IMR-90 (cell line): ENCODE data around the gene RARB. TPM values are rescaled to one million over a fixed set of nuclear protein-coding genes. Genes with fewer than 3 reads are reported as not detected.

Experiments
- ATAC-seq: fragments of 200-7000 bp; cut with Tn5 transposase; 2 replicates; pipeline ENCODE4 v1.9.1; 2020; ENCODE audit warnings: low read depth, mild to moderate bottlenecking, moderate library complexity
- BruUV-seq: library from RNA; stranded (reverse); fragments of 400-500 nt; replicated peaks from 2 replicates; lab custom pipeline; 2021; lab: Mats Ljungman, UMichigan
- CTCF ChIA-PET: fragments of 300-600 bp; formaldehyde crosslinking; extraction: SDS; loops from one replicate; lab custom pipeline; 2021; ENCODE audit warnings: antibody characterized with exemption; lab: Yijun Ruan, JAX
- POLR2A ChIA-PET: fragments of 300-600 bp; sonication (Branson Sonifier 250); formaldehyde crosslinking; loops from one replicate; lab custom pipeline; 2022; ENCODE audit warnings: antibody characterized with exemption; ENCODE audit not compliant: unreplicated experiment; lab: Charles Lee
- DNase-seq: peaks from one replicate; pipeline ENCODE4 v3.0.0; 2013
- H2AFZ ChIP-seq: replicated peaks from 2 replicates; pipeline ENCODE3; 2013; ENCODE audit warnings: low read length, mild to moderate bottlenecking; ENCODE audit not compliant: poor library complexity
- H2AK5ac ChIP-seq: 2 replicates; pipeline ENCODE4 v1.6.1; 2013; ENCODE audit warnings: low read depth, low read length, inconsistent platforms
- H2AK9ac ChIP-seq: replicated peaks from 2 replicates; pipeline ENCODE3; 2013; ENCODE audit warnings: mild to moderate bottlenecking, low read depth, low read length, moderate library complexity; ENCODE audit not compliant: poor library complexity
- H2BK120ac ChIP-seq: 2 replicates; pipeline ENCODE4 v1.6.1; 2013; ENCODE audit warnings: low read depth, low read length, inconsistent platforms
- H2BK15ac ChIP-seq: 3 replicates; pipeline ENCODE4 v1.6.1; 2013; ENCODE audit warnings: low read depth, low read length, inconsistent platforms
- H2BK20ac ChIP-seq: 2 replicates; pipeline ENCODE4 v1.6.1; 2013; ENCODE audit warnings: low read depth, mild to moderate bottlenecking, inconsistent platforms, low read length, moderate library complexity
- H2BK5ac ChIP-seq: 2 replicates; pipeline ENCODE4 v1.6.1; 2013; ENCODE audit warnings: mild to moderate bottlenecking, low read depth, low read length, inconsistent platforms; ENCODE audit not compliant: poor library complexity, severe bottlenecking
- H3K14ac ChIP-seq: replicated peaks from 2 replicates; pipeline ENCODE4 v1.6.1; 2013; ENCODE audit warnings: low read depth, low read length, inconsistent platforms
- H3K18ac ChIP-seq: 2 replicates; pipeline ENCODE4 v1.6.1; 2013; ENCODE audit warnings: low read depth, low read length, control low read depth
- H3K23ac ChIP-seq: 2 replicates; pipeline ENCODE4 v1.6.1; 2013; ENCODE audit warnings: low read depth, low read length, inconsistent platforms
- H3K27ac ChIP-seq: 2 replicates; pipeline ENCODE4 v1.5.1; 2013; ENCODE audit warnings: mild to moderate bottlenecking, control low read depth, low read length; ENCODE audit not compliant: insufficient read depth
- H3K27me3 ChIP-seq: 2 replicates; pipeline ENCODE4 v1.6.1; 2013; ENCODE audit warnings: low read length; ENCODE audit not compliant: control insufficient read depth, insufficient read depth
- H3K36me3 ChIP-seq: 2 replicates; pipeline ENCODE4 v1.6.1; 2013; ENCODE audit warnings: low read length, mixed read lengths; ENCODE audit not compliant: control insufficient read depth, insufficient read depth
- H3K4ac ChIP-seq: 2 replicates; pipeline ENCODE4 v1.6.1; 2013; ENCODE audit warnings: low read depth, low read length, inconsistent platforms
- H3K4me1 ChIP-seq: 2 replicates; pipeline ENCODE4 v1.6.1; 2013; ENCODE audit warnings: low read length, mixed read lengths; ENCODE audit not compliant: control insufficient read depth, insufficient read depth
- H3K4me2 ChIP-seq: 2 replicates; pipeline ENCODE4 v1.6.1; 2013; ENCODE audit warnings: low read depth, mild to moderate bottlenecking, control low read depth, low read length, moderate library complexity
- H3K4me3 ChIP-seq: 2 replicates; pipeline ENCODE4 v1.5.1; 2013; ENCODE audit warnings: low read depth, mild to moderate bottlenecking, control low read depth, low read length, moderate library complexity; ENCODE audit not compliant: insufficient read depth
- H3K56ac ChIP-seq: 2 replicates; pipeline ENCODE4 v1.6.1; 2013; ENCODE audit warnings: low read length, inconsistent platforms; ENCODE audit not compliant: insufficient read depth; ENCODE audit errors: extremely low read depth
- H3K79me1 ChIP-seq, 2 experiments: 2 replicates each; pipeline ENCODE4 v1.6.1; 2013; ENCODE audit warnings: low read length in 2 of 2, inconsistent platforms in 1 of 2, low read depth in 1 of 2
- H3K9ac ChIP-seq: 2 replicates; pipeline ENCODE4 v1.6.1; 2013; ENCODE audit warnings: low read depth, low read length, control low read depth
- H3K9me1 ChIP-seq: 2 replicates; pipeline ENCODE4 v1.6.1; 2013; ENCODE audit warnings: low read length, inconsistent platforms; ENCODE audit not compliant: insufficient read depth
- H3K9me3 ChIP-seq: 2 replicates; pipeline ENCODE4 v1.6.1; 2013; ENCODE audit warnings: low read length; ENCODE audit not compliant: control insufficient read depth, insufficient read depth
- H4K20me1 ChIP-seq: 2 replicates; pipeline ENCODE4 v1.6.1; 2013; ENCODE audit warnings: low read length, inconsistent platforms; ENCODE audit not compliant: insufficient read depth
- H4K5ac ChIP-seq: 2 replicates; pipeline ENCODE4 v1.6.1; 2013; ENCODE audit warnings: mild to moderate bottlenecking, low read depth, low read length, control low read depth
- H4K8ac ChIP-seq, 2 experiments: 2 replicates each; pipeline ENCODE4 v1.6.1; 2013; ENCODE audit warnings: low read depth in 2 of 2, low read length in 2 of 2, control low read depth in 1 of 2, inconsistent platforms in 1 of 2
- H4K91ac ChIP-seq: 2 replicates; pipeline ENCODE4 v1.6.1; 2013; ENCODE audit warnings: low read depth, low read length, inconsistent platforms; ENCODE audit not compliant: insufficient read depth
- MAZ ChIP-seq: IDR thresholded peaks from 2 replicates; pipeline ENCODE4 v1.6.1; 2012; ENCODE audit warnings: low read depth, mild to moderate bottlenecking, low read length, improper control_type of control experiment, moderate library complexity, borderline replicate concordance
- RCOR1 ChIP-seq: IDR thresholded peaks from 2 replicates; pipeline ENCODE4 v1.6.1; 2012; ENCODE audit warnings: mild to moderate bottlenecking, low read length, improper control_type of control experiment; ENCODE audit not compliant: insufficient replicate concordance
- WGBS, 2 experiments: methylation state at CpG; one replicate each; pipeline versions ENCODE4 v1.1.5 to v1.1.7; 2013; ENCODE audit warnings: missing lambda C conversion rate in 2 of 2; ENCODE audit not compliant: insufficient read length in 1 of 2; ENCODE audit errors: extremely low coverage in 2 of 2; 5-methylcytosine and 5-hydroxymethylcytosine counted together
- dilution Hi-C: fragments of 300-500 bp; cut with HindIII; formaldehyde crosslinking; loops from one replicate; pipeline ENCODE4 v1.14.3; 2018; ENCODE audit warnings: low sequenced_read_pairs; ENCODE audit not compliant: unreplicated experiment
- in situ Hi-C: fragments of 300-500 bp; cut with MboI; formaldehyde crosslinking; loops from 3 replicates; pipeline ENCODE4 v1.14.3; 2019; ENCODE audit warnings: low sequenced_read_pairs, inconsistent platforms, mixed read lengths
- intact Hi-C: fragments of 100-400 bp; cut with micrococcal nuclease; formaldehyde crosslinking; loops from 2 replicates; pipeline ENCODE4 v1.10.0; 2022
- polyA plus RNA-seq, 3 experiments: library from polyadenylated mRNA; depleted of rRNA; stranded (reverse); fragments of >200 nt; gene quantifications; 2 replicates each; pipeline ENCODE4 v1.2.3, GENCODE V29; 2012; ENCODE audit warnings: low replicate concordance in 1 of 3
- total RNA-seq: library from RNA; depleted of rRNA; stranded (reverse); fragments of >200 nt; gene quantifications from 2 replicates; pipeline ENCODE4 v1.2.3, GENCODE V29; 2012

Gene RARB
- total and polyA plus RNA-seq, 2 of the 4 experiments (the other 2 are of a cell fraction) = 0.53 to 1.4 TPM

DNA sequence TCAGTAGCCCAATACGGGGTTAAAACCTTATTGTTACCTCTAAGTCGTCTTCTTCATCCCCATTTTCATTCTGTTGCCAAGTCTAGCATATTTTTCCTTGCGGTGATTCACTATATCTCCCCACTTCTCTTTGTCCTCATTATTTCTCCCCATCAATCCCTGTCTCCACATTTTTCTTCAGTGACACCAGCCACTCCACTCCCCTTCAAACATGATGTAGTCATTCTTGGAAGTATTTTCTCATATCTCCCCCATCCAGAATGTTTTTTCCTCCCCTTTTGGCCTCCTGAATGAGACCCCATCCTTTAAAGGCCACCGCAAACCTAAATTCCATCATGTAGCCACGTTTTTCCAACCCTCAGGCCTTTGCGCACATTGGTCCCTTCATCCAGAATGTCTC lies 130.7 kb downstream of the RARB start:
- Histone ChIP-seq H2BK120ac (no peak overlapping the region), H3K14ac (no peak overlapping the region), H3K56ac (no peak overlapping the region), H3K18ac (no peak overlapping the region), H3K4me3 (no peak overlapping the region), H2BK15ac (no peak overlapping the region), H3K9me1 (no peaks in the 10 kb centered on the region), H3K9ac (no peak overlapping the region), H4K91ac (no peak overlapping the region), H3K4me2 (no peak overlapping the region), H2AK5ac (no peak overlapping the region), H2AFZ (no peak overlapping the region), H3K4ac (no peak overlapping the region), H4K20me1 (no peaks in the 10 kb centered on the region), H3K79me1 (no peaks in the 10 kb centered on the region), H3K27me3 (peaks cover 6% of the 10 kb centered on the region), H3K23ac (no peak overlapping the region), H3K27ac (no peak overlapping the region), H3K4me1 (no peaks in the 10 kb centered on the region), H3K36me3 (no peaks in the 10 kb centered on the region), H4K8ac (no peak overlapping the region), H2BK20ac (no peak overlapping the region), H3K9me3 (no peaks in the 10 kb centered on the region), H4K5ac (no peak overlapping the region), H2AK9ac (no peak overlapping the region), H2BK5ac (no peak overlapping the region)
- 29% methylated on average over 3 of the region's 6 CpGs; no CpG with 5 or more reads in 1 of the 2 experiments for WGBS, 2 experiments
- dilution Hi-C loops = no loop called here
- no TSS peak for BruUV-seq
- intact Hi-C loops = no loop called here
- POLR2A ChIA-PET = no interaction called here
- ATAC-seq (no peak), DNase-seq (no peak)
- in situ Hi-C loops = no loop called here
- CTCF ChIA-PET = no interaction called here
- TF ChIP-seq RCOR1 (no peak), MAZ (no peak)
